Naive thymus-derived CD4-positive, alpha-beta T cell (primary cell): Measurements from ENCODE around the gene CMYA5. TPM values are rescaled to one million over a fixed set of nuclear protein-coding genes. Genes with fewer than 3 reads are reported as not detected.
"Not testable (repeated sequence)": the region's sequence is repeated elsewhere in the genome, so short reads cannot be mapped to it uniquely, and the experiment has no call there.

Experiments
- ATAC-seq: fragments of 150-1000 bp; cut with Tn5 transposase; 2 replicates; pipeline ENCODE4 v1.10.0; 2021; ENCODE audit warnings: mild to moderate bottlenecking, moderate library complexity
- CTCF ChIA-PET: fragments of 350-600 bp; sonication (Branson Sonifier 250); formaldehyde crosslinking; loops from one replicate; lab custom pipeline; 2021; ENCODE audit warnings: antibody characterized with exemption; lab: Charles Lee
- POLR2A ChIA-PET: fragments of 350-600 bp; sonication (Branson Sonifier 250); formaldehyde crosslinking; loops from one replicate; lab custom pipeline; 2021; ENCODE audit warnings: antibody characterized with exemption, inconsistent platforms; lab: Charles Lee
- DNase-seq, 9 donors: peaks; one replicate each; pipeline versions ENCODE4 v3.0.0 to v3.0.0-alpha.2; 2020 to 2022; ENCODE audit warnings: mixed read lengths in 1 of 9
- H3K27ac ChIP-seq: one replicate; pipeline ENCODE4 v1.7.0; 2013; ENCODE audit warnings: mild to moderate bottlenecking, low read depth, low read length, moderate library complexity
- H3K27me3 ChIP-seq, 2 donors: one replicate each; pipeline ENCODE4 v1.7.0; 2013; ENCODE audit warnings: low read length in 2 of 2, mild to moderate bottlenecking in 2 of 2, moderate library complexity in 2 of 2; ENCODE audit not compliant: control insufficient read depth in 2 of 2, insufficient read depth in 2 of 2
- H3K36me3 ChIP-seq, 3 experiments: 1 replicate in 2 of 3; 2 replicates in 1 of 3; pipeline ENCODE4 v1.7.0; 2013; ENCODE audit warnings: low read length in 3 of 3, mild to moderate bottlenecking in 3 of 3, moderate library complexity in 1 of 3; ENCODE audit not compliant: insufficient read depth in 3 of 3, control insufficient read depth in 2 of 3
- H3K4me1 ChIP-seq, 2 donors: one replicate each; pipeline ENCODE4 v1.7.0; 2013; ENCODE audit warnings: low read length in 2 of 2, mild to moderate bottlenecking in 2 of 2, moderate library complexity in 1 of 2; ENCODE audit not compliant: control insufficient read depth in 2 of 2, insufficient read depth in 2 of 2
- H3K4me3 ChIP-seq: 2 replicates; pipeline ENCODE4 v1.7.0; 2013; ENCODE audit warnings: mild to moderate bottlenecking, low read length
- H3K9me3 ChIP-seq, 3 experiments: 1 replicate in 2 of 3; 2 replicates in 1 of 3; pipeline ENCODE4 v1.7.0; 2013; ENCODE audit warnings: low read length in 3 of 3; ENCODE audit not compliant: control insufficient read depth in 2 of 3
- H3K27ac Mint-ChIP-seq, 9 donors: one replicate each; pipeline ENCODE4 v1.8.0; 2020 to 2022; ENCODE audit warnings: mixed read lengths in 9 of 9, mild to moderate bottlenecking in 8 of 9, moderate library complexity in 5 of 9, inconsistent platforms in 2 of 9
- H3K27me3 Mint-ChIP-seq, 5 donors: one replicate each; pipeline ENCODE4 v1.8.0; 2021 to 2022; ENCODE audit warnings: mixed read lengths in 5 of 5, mild to moderate bottlenecking in 1 of 5
- H3K36me3 Mint-ChIP-seq, 5 donors: one replicate each; pipeline ENCODE4 v1.8.0; 2020 to 2022; ENCODE audit warnings: mixed read lengths in 5 of 5, mild to moderate bottlenecking in 3 of 5, inconsistent platforms in 1 of 5
- H3K4me1 Mint-ChIP-seq, 7 donors: one replicate each; pipeline ENCODE4 v1.8.0; 2020 to 2022; ENCODE audit warnings: mixed read lengths in 7 of 7, mild to moderate bottlenecking in 3 of 7, inconsistent platforms in 1 of 7
- H3K4me3 Mint-ChIP-seq, 10 donors: one replicate each; pipeline ENCODE4 v1.8.0; 2020 to 2022; ENCODE audit warnings: mild to moderate bottlenecking in 10 of 10, mixed read lengths in 10 of 10, moderate library complexity in 6 of 10, inconsistent platforms in 2 of 10
- H3K9me3 Mint-ChIP-seq, 11 donors: one replicate each; pipeline ENCODE4 v1.8.0; 2020 to 2022; ENCODE audit warnings: mixed read lengths in 11 of 11, mild to moderate bottlenecking in 4 of 11, inconsistent platforms in 1 of 11, moderate library complexity in 1 of 11
- intact Hi-C, 2 donors: fragments of 100-400 bp; cut with micrococcal nuclease; formaldehyde crosslinking; loops; one replicate each; pipeline ENCODE4 v1.15.1; 2023
- polyA plus RNA-seq, 2 donors: library from polyadenylated mRNA; unstranded; fragments of 300-500 nt; fragmentation: Illumina TruSeq; gene quantifications; one replicate each; pipeline ENCODE4 v1.2.3, GENCODE V29; 2021
- total RNA-seq, 6 experiments: library from RNA in 5 of 6; stranded (reverse) in 5 of 6; gene quantifications; 1 replicate in 5 of 6; 2 replicates in 1 of 6; pipeline ENCODE4 v1.2.3 and lab custom pipeline; 2021 to 2026

Gene CMYA5
- total and polyA plus RNA-seq, 7 experiments from 2014 or later: 0.08 to 0.27 (median 0.14) TPM; not detected in 1

DNA sequence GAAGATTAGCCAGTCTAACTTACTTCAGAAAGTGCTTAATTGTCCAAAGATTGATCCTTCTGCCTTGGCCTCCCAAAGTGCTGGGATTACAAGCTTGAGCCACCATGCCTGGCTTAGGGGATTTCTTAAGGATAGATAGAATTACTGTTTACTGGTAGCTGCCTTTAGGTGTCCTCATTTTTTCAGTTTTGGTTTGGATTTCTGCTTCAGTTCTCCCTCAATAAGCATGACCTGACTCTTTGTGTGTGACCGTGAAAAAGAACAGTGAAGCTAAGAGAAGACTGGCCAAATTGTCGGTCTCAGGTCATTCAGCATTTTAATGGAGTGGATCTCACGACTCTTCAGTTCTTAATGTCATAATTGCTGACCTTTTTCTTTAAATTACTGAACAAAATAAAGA, 22.9 kb upstream of the CMYA5 start:
- Histone ChIP-seq H3K4me1 (no peaks in the 10 kb centered on the region), H3K27ac (no peak overlapping the region), H3K9me3 (no peaks in the 10 kb centered on the region), H3K4me3 (no peak overlapping the region), H3K36me3 (peaks cover 0 to 21% (median 6%) of the 10 kb centered on the region in 3 experiments), H3K27me3 (no peaks in the 10 kb centered on the region)
- H3K27ac Mint-ChIP-seq: peak overlapping the region in 2 of 9 donors; percentile 6 to 31
- DNase-seq (no peak), ATAC-seq (no peak)
- no peak overlapping the region for H3K4me3 Mint-ChIP-seq
- H3K4me1 Mint-ChIP-seq: peaks cover 0 to 9% (median 3%) of the 10 kb centered on the region in 7 donors
- intact Hi-C loops: no loop called here
- POLR2A ChIA-PET: no interaction called here
- CTCF ChIA-PET: no interaction called here
- no peaks in the 10 kb centered on the region for H3K27me3 Mint-ChIP-seq
- H3K9me3 Mint-ChIP-seq: peaks cover 0 to 4% (median 0%) of the 10 kb centered on the region in 11 donors
- H3K36me3 Mint-ChIP-seq: peaks cover 5 to 43% (median 32%) of the 10 kb centered on the region in 5 donors

- no peak overlapping the region for H3K27ac Mint-ChIP-seq
Observed at GRCh38 chr5:79672392-79672791, 17.2 kb upstream of the CMYA5 start.

DNA sequence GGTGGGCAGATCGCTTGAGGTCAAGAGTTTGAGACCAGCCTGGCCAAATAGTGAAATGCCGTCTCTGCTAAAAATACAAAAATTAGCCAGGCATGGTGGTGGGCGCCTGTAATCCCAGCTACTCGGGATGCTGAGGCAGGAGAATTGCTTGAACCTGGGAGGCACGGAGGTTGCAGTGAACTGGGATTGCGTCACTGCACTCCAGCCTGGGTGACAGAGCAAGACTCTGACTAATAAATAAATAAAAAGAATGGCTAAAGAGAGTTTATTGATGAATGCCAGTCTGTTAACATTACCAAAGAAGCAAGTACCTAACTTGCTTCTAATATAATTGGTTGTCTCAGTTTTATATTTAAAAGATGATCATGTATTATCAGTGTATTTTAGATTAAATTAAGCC, 13.3 kb upstream of the CMYA5 start:
- H3K36me3 Mint-ChIP-seq: peaks cover 23 to 59% (median 38%) of the 10 kb centered on the region in 5 donors
- DNase-seq, H3K9me3 Mint-ChIP-seq, H3K27me3 Mint-ChIP-seq, H3K9me3 ChIP-seq, H3K4me1 ChIP-seq, H3K4me3 ChIP-seq, CTCF ChIA-PET, H3K27ac ChIP-seq, POLR2A ChIA-PET, ATAC-seq, H3K27me3 ChIP-seq, H3K4me3 Mint-ChIP-seq, H3K36me3 ChIP-seq, intact Hi-C loops, H3K27ac Mint-ChIP-seq: not testable (repeated sequence)
- H3K4me1 Mint-ChIP-seq: peaks cover 7 to 21% (median 12%) of the 10 kb centered on the region in 7 donors

More at GRCh38 chr5:79672392-79672791, 17.2 kb upstream of the CMYA5 start:
- no peaks in the 10 kb centered on the region for H3K9me3 ChIP-seq
- Mint-ChIP-seq H3K4me3 (no peak overlapping the region), H3K27me3 (no peaks in the 10 kb centered on the region), H3K9me3 (no peaks in the 10 kb centered on the region), H3K36me3 (peaks cover 18 to 56% (median 41%) of the 10 kb centered on the region in 5 donors), H3K4me1 (peaks cover 0 to 22% (median 12%) of the 10 kb centered on the region in 7 donors)
- no peak for ATAC-seq
- H3K4me1 ChIP-seq: no peaks in the 10 kb centered on the region
- H3K4me3 ChIP-seq: no peak overlapping the region
- no peak for DNase-seq
- POLR2A ChIA-PET: no interaction called here
- no peaks in the 10 kb centered on the region for H3K27me3 ChIP-seq
- peaks cover 5 to 23% (median 5%) of the 10 kb centered on the region in 3 experiments for H3K36me3 ChIP-seq
- intact Hi-C loops: no loop called here
- CTCF ChIA-PET: no interaction called here
- no peak overlapping the region for H3K27ac ChIP-seq

DNA sequence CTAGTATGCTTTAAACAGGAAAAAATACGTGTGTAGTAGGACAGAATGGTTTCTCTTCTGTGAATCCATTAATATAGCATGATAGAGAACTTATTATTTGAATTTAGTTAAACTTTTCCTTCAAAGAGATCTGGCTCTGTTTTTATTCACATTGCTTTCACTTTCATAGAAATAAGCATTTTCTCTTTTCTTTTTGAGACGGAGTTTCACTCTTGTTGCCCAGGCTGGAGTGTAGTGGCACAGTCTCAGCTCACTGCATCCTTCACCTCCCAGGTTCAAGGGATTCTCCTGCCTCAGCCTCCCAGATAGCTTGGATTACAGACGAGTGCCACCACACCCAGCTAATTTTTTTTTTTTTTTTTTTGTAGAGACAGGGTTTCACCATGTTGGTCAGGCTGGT, 7.5 kb upstream of the CMYA5 start:
- H3K9me3 Mint-ChIP-seq, H3K27me3 ChIP-seq, H3K27me3 Mint-ChIP-seq, POLR2A ChIA-PET, DNase-seq, H3K4me3 ChIP-seq, ATAC-seq, H3K9me3 ChIP-seq, H3K4me1 ChIP-seq, H3K27ac ChIP-seq, CTCF ChIA-PET: not testable (repeated sequence)
- peaks cover 0 to 23% (median 17%) of the 10 kb centered on the region in 7 donors for H3K4me1 Mint-ChIP-seq
- intact Hi-C loops: loop anchor here in 1 of 2 donors (5.0 kb wide), 1 partner anchor 120 kb away; no protein-coding TSS in a partner anchor
- H3K27ac Mint-ChIP-seq: peak overlapping the region in 1 of 9 donors; percentile 54
- peak overlapping the region in 1 of 10 donors; percentile 59 for H3K4me3 Mint-ChIP-seq
- H3K36me3 Mint-ChIP-seq: peaks cover 16 to 65% (median 47%) of the 10 kb centered on the region in 5 donors
- H3K36me3 ChIP-seq: peaks cover 10 to 23% (median 11%) of the 10 kb centered on the region in 3 experiments

- Histone ChIP-seq H3K27ac (no peak overlapping the region), H3K36me3 (peaks cover 10 to 23% (median 11%) of the 10 kb centered on the region in 3 experiments), H3K4me1 (no peaks in the 10 kb centered on the region), H3K27me3 (no peaks in the 10 kb centered on the region), H3K4me3 (no peak overlapping the region), H3K9me3 (no peaks in the 10 kb centered on the region)
- ChIA-PET CTCF (no interaction called here), POLR2A (no interaction called here)
- peak overlapping the region in 1 of 9 donors; percentile 65 for H3K27ac Mint-ChIP-seq
- H3K27me3 Mint-ChIP-seq: no peaks in the 10 kb centered on the region
- H3K9me3 Mint-ChIP-seq: peaks cover 0 to 5% (median 3%) of the 10 kb centered on the region in 11 donors
- H3K4me1 Mint-ChIP-seq: peaks cover 0 to 23% (median 17%) of the 10 kb centered on the region in 7 donors
- ATAC-seq (no peak), DNase-seq (no peak)
- peaks cover 22 to 69% (median 56%) of the 10 kb centered on the region in 5 donors for H3K36me3 Mint-ChIP-seq
- H3K4me3 Mint-ChIP-seq: no peak overlapping the region
- intact Hi-C loops: loop anchor here in 1 of 2 donors (5.0 kb wide), 1 partner anchor 122 kb away; no protein-coding TSS in a partner anchor
Observed at GRCh38 chr5:79684782-79685181, 4.9 kb upstream of the CMYA5 start.

DNA sequence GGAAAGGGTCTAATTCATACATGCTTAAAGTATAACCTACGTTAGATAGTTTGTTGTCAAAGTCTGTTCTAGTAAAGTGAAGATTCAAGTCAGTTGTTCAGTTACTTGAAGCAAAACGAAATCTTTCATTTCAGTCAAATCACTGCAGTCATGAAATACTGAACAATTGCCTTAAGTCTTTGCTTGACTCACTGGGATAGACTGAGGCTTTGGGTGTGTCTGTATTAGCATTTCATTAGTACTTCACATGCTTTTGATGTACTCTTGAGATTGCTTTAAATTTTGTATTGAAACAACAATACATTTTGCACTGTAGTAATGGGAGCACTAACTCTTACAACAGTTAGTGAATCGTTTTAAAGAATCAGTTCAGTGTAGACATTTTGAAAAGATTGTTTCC, 4.0 kb upstream of the CMYA5 start:
- intact Hi-C loops: no loop called here
- DNase-seq: no peak
- H3K27ac Mint-ChIP-seq: peak overlapping the region in 1 of 9 donors; percentile 33
- H3K9me3 Mint-ChIP-seq: peaks cover 0 to 5% (median 3%) of the 10 kb centered on the region in 11 donors
- peaks cover 10 to 23% (median 11%) of the 10 kb centered on the region in 3 experiments for H3K36me3 ChIP-seq
- no peaks in the 10 kb centered on the region for H3K27me3 ChIP-seq
- H3K4me1 Mint-ChIP-seq: peaks cover under 1 to 22% (median 18%) of the 10 kb centered on the region in 7 donors
- CTCF ChIA-PET: no interaction called here
- H3K9me3 ChIP-seq: no peaks in the 10 kb centered on the region
- H3K27ac ChIP-seq: no peak overlapping the region
- ATAC-seq: no peak
- POLR2A ChIA-PET: no interaction called here
- H3K4me3 Mint-ChIP-seq: peak overlapping the region in 1 of 10 donors; percentile 28
- no peaks in the 10 kb centered on the region for H3K27me3 Mint-ChIP-seq
- H3K4me3 ChIP-seq: no peak overlapping the region
- peaks cover 20 to 65% (median 56%) of the 10 kb centered on the region in 5 donors for H3K36me3 Mint-ChIP-seq
- H3K4me1 ChIP-seq: no peaks in the 10 kb centered on the region

DNA sequence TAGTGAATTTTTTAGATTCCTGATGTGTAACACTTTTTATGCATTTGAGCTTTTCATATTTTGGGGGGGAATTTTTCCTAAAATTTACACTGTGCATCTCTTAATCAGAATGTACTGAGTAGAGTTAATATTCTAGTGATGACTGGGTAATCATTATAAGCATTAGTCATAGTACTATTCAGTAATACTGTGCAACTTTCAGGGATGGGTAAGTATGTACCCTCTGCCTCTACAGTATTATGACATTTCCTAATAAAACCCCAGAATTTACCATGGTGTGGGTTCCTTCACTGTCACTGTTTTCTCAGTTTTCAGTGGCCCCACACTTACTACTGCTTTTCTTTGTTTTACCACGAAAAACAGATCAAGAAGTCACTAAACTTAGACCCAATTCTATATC, 2.8 kb upstream of the CMYA5 start:
- peaks cover 12 to 58% (median 47%) of the 10 kb centered on the region in 5 donors for H3K36me3 Mint-ChIP-seq
- no peak overlapping the region for H3K4me3 Mint-ChIP-seq
- ChIA-PET CTCF (interaction anchor here (0.7 kb wide), 1 partner anchor 554 kb away, joined by 3 read pairs; no protein-coding TSS in a partner anchor), POLR2A (no interaction called here)
- peaks cover 0 to 5% (median 3%) of the 10 kb centered on the region in 11 donors for H3K9me3 Mint-ChIP-seq
- no peak for ATAC-seq
- Histone ChIP-seq H3K27ac (no peak overlapping the region), H3K4me3 (no peak overlapping the region), H3K27me3 (no peaks in the 10 kb centered on the region), H3K36me3 (peaks cover 6 to 18% (median 11%) of the 10 kb centered on the region in 3 experiments), H3K9me3 (no peaks in the 10 kb centered on the region), H3K4me1 (no peaks in the 10 kb centered on the region)
- intact Hi-C loops: no loop called here
- H3K27ac Mint-ChIP-seq: peak overlapping the region in 1 of 9 donors; percentile 22
- peaks cover 5 to 18% (median 12%) of the 10 kb centered on the region in 7 donors for H3K4me1 Mint-ChIP-seq
- no peak for DNase-seq
- H3K27me3 Mint-ChIP-seq: no peaks in the 10 kb centered on the region
